ENCODE results near the gene BRWD1. TPM values are rescaled to one million over a fixed set of nuclear protein-coding genes. Genes with fewer than 3 reads are reported as not detected.

BRWD1 gene
- total RNA-seq, 4 donors from 2014 or later, result 55.0 to 104 (median 67.9) TPM

GRCh38 chr21:39156024-39156423 is 157.4 kb downstream of the BRWD1 start:
- Histone ChIP-seq H3K9me3 (no peaks in the 10 kb centered on the region), H3K27ac (replicated peaks in 1 of 4) (no peak overlapping the region), H3K4me1 (no peaks in the 10 kb centered on the region), H3K27me3 (no peaks in the 10 kb centered on the region), H3K36me3 (no peaks in the 10 kb centered on the region), H3K4me3 (no peak overlapping the region)
- TF ChIP-seq EP300 (IDR thresholded peaks at IDR 0.05) (no peak), POLR2A (IDR thresholded peaks at IDR 0.05; ENCODE audit: low read depth) (no peak), POLR2AphosphoS5 (IDR thresholded peaks at IDR 0.05) (no peak)
- TF ChIP-seq, protein P1, sequence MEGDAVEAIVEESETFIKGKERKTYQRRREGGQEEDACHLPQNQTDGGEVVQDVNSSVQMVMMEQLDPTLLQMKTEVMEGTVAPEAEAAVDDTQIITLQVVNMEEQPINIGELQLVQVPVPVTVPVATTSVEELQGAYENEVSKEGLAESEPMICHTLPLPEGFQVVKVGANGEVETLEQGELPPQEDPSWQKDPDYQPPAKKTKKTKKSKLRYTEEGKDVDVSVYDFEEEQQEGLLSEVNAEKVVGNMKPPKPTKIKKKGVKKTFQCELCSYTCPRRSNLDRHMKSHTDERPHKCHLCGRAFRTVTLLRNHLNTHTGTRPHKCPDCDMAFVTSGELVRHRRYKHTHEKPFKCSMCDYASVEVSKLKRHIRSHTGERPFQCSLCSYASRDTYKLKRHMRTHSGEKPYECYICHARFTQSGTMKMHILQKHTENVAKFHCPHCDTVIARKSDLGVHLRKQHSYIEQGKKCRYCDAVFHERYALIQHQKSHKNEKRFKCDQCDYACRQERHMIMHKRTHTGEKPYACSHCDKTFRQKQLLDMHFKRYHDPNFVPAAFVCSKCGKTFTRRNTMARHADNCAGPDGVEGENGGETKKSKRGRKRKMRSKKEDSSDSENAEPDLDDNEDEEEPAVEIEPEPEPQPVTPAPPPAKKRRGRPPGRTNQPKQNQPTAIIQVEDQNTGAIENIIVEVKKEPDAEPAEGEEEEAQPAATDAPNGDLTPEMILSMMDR (IDR thresholded peaks at IDR 0.05), result no peak
- intact Hi-C loops (cut with DNase I), result no loop called here
- WGBS, result 88% methylated on average over 7 of the region's 7 CpGs
- peak; percentile 42 for DNase-seq (ENCODE audit: extremely low spot score)

DNA sequence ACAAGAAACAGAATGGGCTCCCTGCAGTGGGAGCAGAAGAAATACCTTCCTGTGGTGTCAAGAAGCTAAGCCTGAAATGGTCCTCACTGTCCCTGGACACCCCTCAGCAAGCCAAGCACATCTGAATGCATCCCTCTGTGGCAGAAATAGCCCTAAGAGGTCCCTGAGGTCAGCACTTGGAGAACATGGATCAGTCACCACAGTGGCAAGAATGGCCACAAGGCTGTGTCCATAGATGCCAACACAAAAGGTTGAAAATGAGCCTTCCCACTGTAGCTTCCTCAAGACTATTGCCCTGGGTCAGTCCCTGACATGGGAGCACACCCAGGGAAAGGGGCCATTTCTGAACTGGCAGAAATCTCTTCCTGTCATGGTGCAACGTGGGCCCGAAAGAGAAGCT is 157.9 kb downstream of the BRWD1 start:
- no peaks in the 10 kb centered on the region for H3K27me3 ChIP-seq
- no peaks in the 10 kb centered on the region for H3K9me3 ChIP-seq
- H3K36me3 ChIP-seq, result no peaks in the 10 kb centered on the region
- intact Hi-C loops (cut with DNase I), result no loop called here
- DNase-seq (ENCODE audit: extremely low spot score), result peak; percentile 55
- no peak for TF ChIP-seq POLR2A (IDR thresholded peaks at IDR 0.05; ENCODE audit: low read depth)
- TF ChIP-seq POLR2AphosphoS5 (IDR thresholded peaks at IDR 0.05), result no peak
- TF ChIP-seq EP300 (IDR thresholded peaks at IDR 0.05), result no peak
- TF ChIP-seq, protein P1 (IDR thresholded peaks at IDR 0.05), result no peak
- WGBS, result 90% methylated on average over 2 of the region's 2 CpGs
- no peak overlapping the region for H3K27ac ChIP-seq (replicated peaks in 1 of 4)
- no peak overlapping the region for H3K4me3 ChIP-seq
- no peaks in the 10 kb centered on the region for H3K4me1 ChIP-seq

DNA sequence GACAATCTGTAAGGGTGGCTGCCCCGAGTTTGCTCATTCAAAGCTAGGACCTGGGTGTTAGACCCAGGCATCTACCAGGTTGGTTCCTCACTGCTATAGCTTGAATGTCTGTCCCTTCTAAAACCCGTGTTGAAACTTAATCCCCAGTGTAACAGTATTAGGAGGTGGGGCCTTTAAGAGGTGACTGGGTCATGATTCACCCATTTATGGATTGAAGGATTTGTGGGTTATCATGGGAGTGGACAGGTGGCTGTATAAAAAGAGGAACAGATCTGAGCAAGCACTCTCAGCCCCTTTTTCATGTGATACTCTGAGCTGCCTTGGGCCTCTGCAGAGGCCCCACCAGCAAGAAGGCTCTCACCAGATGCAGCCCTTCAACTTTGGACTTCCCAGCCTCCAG is 159.6 kb downstream of the BRWD1 start:
- no peak for TF ChIP-seq EP300 (IDR thresholded peaks at IDR 0.05)
- TF ChIP-seq, protein P1 (IDR thresholded peaks at IDR 0.05), result no peak
- TF ChIP-seq POLR2AphosphoS5 (IDR thresholded peaks at IDR 0.05), result no peak
- no peak for TF ChIP-seq POLR2A (IDR thresholded peaks at IDR 0.05; ENCODE audit: low read depth)
- no peak overlapping the region for H3K4me3 ChIP-seq
- no peaks in the 10 kb centered on the region for H3K36me3 ChIP-seq
- WGBS, result 92% methylated on average over 2 of the region's 2 CpGs
- H3K27ac ChIP-seq (replicated peaks in 1 of 4), result no peak overlapping the region
- no peaks in the 10 kb centered on the region for H3K9me3 ChIP-seq
- H3K27me3 ChIP-seq, result no peaks in the 10 kb centered on the region
- no peak for DNase-seq (ENCODE audit: extremely low spot score)
- intact Hi-C loops (cut with DNase I), result no loop called here
- no peaks in the 10 kb centered on the region for H3K4me1 ChIP-seq

- Histone ChIP-seq H3K4me3 (no peak overlapping the region), H3K27ac (replicated peaks in 1 of 4) (no peak overlapping the region), H3K9me3 (no peaks in the 10 kb centered on the region), H3K36me3 (no peaks in the 10 kb centered on the region), H3K4me1 (no peaks in the 10 kb centered on the region), H3K27me3 (no peaks in the 10 kb centered on the region)
- WGBS, result 96% methylated on average over 2 of the region's 2 CpGs
- intact Hi-C loops (cut with DNase I), result no loop called here
- TF ChIP-seq POLR2AphosphoS5 (IDR thresholded peaks at IDR 0.05) (no peak), EP300 (IDR thresholded peaks at IDR 0.05) (no peak), POLR2A (IDR thresholded peaks at IDR 0.05; ENCODE audit: low read depth) (no peak)
- TF ChIP-seq, protein P1 (IDR thresholded peaks at IDR 0.05), result peak in 2 of 3 experiments; percentile 15 to 28
- peak; percentile 90 for DNase-seq (ENCODE audit: extremely low spot score)
These were observed 160.1 kb downstream of the BRWD1 start for GRCh38 chr21:39153373-39153772.

GRCh38 chr21:39152271-39152670 is 161.2 kb downstream of the BRWD1 start:
- Histone ChIP-seq H3K4me1 (no peaks in the 10 kb centered on the region), H3K9me3 (no peaks in the 10 kb centered on the region), H3K27ac (replicated peaks in 1 of 4) (no peak overlapping the region), H3K4me3 (no peak overlapping the region), H3K36me3 (no peaks in the 10 kb centered on the region), H3K27me3 (no peaks in the 10 kb centered on the region)
- intact Hi-C loops (cut with DNase I), result no loop called here
- DNase-seq (ENCODE audit: extremely low spot score), result no peak
- 92% methylated on average over 2 of the region's 2 CpGs for WGBS
- TF ChIP-seq POLR2AphosphoS5 (IDR thresholded peaks at IDR 0.05), result no peak
- TF ChIP-seq POLR2A (IDR thresholded peaks at IDR 0.05; ENCODE audit: low read depth), result no peak
- TF ChIP-seq EP300 (IDR thresholded peaks at IDR 0.05), result no peak
- TF ChIP-seq, protein P1 (IDR thresholded peaks at IDR 0.05), result no peak

Measured in esophagus muscularis mucosa (tissue), 4 donors.